GM12874 (cell line): ENCODE measurements around the gene PSMC2.

Source experiments
- TF ChIP-seq, protein P1 (sequence below): IDR thresholded peaks from 2 replicates; pipeline ENCODE4 v1.5.1; 2011; ENCODE audit warnings: low read depth, mild to moderate bottlenecking, control low read depth, low read length, moderate library complexity; ENCODE audit not compliant: insufficient read depth

Gene PSMC2

DNA sequence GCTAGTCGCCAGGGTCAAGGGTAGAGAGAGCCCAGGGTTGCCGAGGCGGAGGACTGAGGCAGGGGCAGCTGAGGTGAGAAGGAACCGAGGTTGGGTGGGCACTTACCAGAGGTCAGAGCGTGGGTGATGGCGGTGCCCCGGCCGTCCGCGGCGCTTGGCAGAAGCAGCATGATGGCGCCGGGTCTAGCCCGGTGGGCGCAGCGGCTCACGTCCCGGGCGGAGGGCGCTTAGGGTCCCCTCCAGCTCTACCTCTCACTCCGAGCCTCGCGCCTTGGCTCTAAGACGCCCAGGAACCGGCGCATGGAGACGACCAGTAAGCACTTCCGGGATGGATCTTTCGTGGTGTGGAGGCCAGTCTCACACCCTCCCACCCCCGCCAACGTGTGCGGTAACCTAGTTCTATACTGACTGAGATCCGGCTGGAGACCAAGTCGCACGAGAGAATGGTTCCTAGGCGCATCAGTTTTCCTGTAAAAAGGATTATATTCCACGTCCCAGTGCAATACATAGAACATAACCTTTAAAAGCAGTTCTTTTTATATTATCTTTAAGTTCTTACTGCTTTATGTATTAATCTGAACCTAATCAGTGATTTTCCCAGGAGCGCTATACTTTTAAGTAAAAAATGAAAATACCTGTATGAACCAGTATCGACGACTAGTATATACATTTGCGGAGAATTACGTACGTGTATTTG, 2.8 kb upstream of the PSMC2 start, which contains the start of gene DNAJC2:
DNAJC2 (minus strand) TSS at position 315 of the 697 bp plus-strand sequence; CDS start at position 170, 145 bp downstream.
- TF ChIP-seq, protein P1, sequence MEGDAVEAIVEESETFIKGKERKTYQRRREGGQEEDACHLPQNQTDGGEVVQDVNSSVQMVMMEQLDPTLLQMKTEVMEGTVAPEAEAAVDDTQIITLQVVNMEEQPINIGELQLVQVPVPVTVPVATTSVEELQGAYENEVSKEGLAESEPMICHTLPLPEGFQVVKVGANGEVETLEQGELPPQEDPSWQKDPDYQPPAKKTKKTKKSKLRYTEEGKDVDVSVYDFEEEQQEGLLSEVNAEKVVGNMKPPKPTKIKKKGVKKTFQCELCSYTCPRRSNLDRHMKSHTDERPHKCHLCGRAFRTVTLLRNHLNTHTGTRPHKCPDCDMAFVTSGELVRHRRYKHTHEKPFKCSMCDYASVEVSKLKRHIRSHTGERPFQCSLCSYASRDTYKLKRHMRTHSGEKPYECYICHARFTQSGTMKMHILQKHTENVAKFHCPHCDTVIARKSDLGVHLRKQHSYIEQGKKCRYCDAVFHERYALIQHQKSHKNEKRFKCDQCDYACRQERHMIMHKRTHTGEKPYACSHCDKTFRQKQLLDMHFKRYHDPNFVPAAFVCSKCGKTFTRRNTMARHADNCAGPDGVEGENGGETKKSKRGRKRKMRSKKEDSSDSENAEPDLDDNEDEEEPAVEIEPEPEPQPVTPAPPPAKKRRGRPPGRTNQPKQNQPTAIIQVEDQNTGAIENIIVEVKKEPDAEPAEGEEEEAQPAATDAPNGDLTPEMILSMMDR: no peak

- TF ChIP-seq, protein P1: no peak
Measured at GRCh38 chr7:103346396-103346795, 1.0 kb upstream of the PSMC2 start.

GRCh38 chr7:103348452-103348851, 1.0 kb downstream of the PSMC2 start:
- TF ChIP-seq, protein P1: no peak

- TF ChIP-seq, protein P1: no peak
Measured at GRCh38 chr7:103348959-103349358, 1.5 kb downstream of the PSMC2 start.

GRCh38 chr7:103349805-103350204, 2.4 kb downstream of the PSMC2 start:
- TF ChIP-seq, protein P1: no peak

GRCh38 chr7:103369432-103369831, 22.0 kb downstream of the PSMC2 start:
- TF ChIP-seq, protein P1: no peak

DNA sequence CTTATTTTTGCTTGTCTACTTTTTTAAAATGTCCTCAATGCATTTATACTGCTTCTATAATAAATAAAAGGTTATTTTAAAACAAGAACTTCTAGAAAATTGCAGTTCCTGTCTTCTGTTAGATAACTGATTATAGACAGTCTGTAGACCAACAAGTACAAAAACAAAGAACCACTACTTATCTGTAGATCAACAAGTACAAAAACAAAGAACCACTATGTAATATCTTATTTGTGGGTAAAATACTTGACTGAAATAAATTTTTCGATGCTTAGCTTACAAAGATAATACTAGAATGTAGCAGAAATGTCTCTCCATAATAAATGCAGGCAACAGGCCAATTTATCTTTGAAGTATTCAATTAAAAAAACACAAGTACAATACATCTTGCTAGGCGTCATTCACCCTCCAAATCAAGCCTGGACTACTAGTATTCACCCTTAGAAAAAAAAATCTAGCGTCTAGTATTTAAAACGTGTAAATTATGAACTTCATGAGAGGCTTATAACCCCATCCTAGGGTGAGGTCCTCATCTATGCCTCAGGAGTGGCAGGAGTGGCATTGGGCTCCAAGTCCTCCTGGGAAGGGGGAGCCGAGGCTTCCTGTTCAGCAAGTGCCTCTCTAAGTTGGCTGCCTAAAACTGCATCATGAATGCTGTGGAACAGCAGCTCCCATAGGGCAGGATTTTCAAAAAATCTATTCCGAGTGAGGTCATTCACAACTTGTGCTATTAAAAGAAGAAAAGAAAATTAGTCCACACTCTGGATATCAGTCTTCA, 26.6 kb downstream of the PSMC2 start:
- TF ChIP-seq, protein P1: no peak
